Measurements from ENCODE around the gene HIF3A.

The HIF3A gene

DNA sequence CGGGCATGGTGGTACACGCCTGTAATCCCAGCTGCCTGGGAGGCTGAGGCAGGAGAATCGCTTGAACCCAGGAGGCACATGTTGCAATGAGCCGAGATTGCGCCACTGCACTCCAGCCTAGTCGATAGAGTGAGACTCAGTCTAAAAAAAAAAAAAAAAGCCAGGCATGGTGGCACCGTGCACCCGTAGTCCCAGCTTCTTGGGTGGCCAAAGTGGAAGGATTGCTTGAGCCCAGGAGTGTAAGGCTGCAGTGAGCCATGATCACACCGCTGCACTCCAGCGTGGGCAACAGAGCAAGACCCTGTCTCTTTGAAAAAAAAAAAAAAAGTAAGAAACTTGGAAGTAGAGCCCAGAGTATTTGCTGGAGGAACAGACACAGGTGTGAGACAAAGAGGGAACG is 88.8 kb downstream of the HIF3A start:
- DNase-seq, result no peak

DNA sequence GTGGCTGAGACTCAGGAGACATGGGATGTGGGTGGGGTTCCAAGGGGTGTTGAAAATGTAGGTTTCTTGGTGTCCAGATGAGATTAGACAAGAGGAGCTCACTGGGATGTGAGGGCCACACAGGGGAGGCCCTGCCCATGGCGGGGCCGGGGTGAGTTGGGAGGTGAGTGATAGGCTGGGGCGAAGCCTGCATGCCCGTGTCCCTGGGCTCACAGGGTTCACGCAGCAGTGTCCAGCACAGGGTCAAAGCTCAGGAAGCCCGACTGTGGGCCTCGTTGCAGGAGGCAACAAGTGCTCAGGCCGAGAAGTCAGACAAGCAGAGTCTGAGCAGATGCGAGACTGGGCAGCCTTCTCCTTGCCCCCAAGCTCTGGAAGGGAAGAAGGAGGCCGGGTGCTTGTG is 89.3 kb downstream of the HIF3A start:
- DNase-seq, result peak; percentile 35

DNA sequence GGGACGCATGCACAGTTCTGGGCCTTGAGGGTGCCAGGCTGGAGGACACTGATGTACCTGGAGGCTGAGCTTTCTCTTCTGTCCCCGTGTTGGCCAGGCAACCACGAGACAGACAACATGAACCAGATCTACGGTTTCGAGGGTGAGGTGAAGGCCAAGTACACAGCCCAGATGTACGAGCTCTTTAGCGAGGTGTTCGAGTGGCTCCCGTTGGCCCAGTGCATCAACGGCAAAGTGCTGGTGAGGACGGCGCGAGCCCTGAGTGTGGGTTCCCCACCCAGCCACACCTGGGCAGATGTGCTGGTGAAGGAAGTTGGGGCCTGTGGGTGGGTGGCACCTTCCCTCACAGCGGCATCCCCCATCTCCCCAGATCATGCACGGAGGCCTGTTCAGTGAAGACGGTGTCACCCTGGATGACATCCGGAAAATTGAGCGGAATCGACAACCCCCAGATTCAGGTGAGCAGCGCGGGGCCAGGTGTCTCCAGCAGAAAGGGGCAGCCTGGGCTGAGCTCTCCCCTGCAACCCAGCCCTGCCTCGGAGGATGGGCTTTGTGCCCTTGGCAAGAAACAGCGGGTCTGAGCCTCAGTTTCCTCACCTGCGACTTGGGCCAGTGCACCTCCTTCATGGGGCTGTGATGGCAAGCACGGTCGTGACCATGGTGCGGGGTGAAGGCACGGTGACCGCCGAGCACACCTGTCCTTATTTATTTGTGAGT is 90.3 kb downstream of the HIF3A start:
- peak; percentile 43 for DNase-seq

DNA sequence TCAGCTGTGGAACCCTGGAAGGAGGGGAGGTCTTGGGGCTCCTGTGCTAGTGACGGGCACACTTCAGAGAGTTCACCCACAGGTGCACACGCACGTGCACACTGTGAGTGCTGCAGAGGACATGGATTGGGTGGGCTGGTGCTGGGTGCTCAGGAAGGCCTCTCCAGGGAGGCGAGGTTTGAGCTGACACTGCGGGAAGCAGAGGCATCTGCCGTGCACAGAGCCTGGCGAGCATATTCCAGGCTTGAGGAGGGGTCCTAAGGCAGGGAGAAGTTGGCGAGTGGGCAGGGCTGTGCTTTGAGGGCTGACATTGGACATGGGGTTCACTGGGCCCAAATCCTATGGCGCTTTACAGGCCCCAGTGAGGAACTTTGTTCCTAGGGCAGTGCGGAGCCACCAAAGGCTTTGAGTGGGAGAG is 90.9 kb downstream of the HIF3A start:
- peak; percentile 26 for DNase-seq

DNA sequence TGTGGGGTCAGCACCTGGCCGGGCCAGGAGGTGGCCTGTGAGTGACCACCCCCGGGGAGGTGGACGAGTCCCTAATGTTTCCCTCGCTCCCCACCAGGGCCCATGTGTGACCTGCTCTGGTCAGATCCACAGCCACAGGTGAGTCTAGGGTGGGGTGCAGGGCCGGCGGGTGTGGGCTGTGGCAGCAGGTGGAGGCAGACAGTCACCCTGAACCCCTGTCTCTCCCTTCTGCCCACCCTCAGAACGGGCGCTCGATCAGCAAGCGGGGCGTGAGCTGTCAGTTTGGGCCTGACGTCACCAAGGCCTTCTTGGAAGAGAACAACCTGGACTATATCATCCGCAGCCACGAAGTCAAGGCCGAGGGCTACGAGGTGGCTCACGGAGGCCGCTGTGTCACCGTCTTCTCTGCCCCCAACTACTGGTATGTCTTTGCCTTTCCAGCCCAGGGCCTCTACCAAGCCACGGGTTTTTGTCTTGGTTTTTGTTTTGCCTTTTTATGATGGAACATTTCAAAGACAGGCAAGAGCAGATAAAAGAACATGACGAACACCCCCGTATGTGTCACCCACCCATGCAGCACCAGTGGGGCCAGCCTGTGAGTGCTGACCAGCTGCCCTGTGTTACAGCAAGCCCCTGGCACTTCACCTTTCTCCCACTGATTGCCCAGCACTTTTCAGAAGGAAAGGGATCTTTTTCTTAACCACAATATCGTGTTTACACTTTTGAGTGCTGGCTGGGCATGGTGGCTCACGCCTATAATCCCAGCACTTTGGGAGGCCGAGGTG is 91.7 kb downstream of the HIF3A start:
- peak; percentile 47 for DNase-seq

DNA sequence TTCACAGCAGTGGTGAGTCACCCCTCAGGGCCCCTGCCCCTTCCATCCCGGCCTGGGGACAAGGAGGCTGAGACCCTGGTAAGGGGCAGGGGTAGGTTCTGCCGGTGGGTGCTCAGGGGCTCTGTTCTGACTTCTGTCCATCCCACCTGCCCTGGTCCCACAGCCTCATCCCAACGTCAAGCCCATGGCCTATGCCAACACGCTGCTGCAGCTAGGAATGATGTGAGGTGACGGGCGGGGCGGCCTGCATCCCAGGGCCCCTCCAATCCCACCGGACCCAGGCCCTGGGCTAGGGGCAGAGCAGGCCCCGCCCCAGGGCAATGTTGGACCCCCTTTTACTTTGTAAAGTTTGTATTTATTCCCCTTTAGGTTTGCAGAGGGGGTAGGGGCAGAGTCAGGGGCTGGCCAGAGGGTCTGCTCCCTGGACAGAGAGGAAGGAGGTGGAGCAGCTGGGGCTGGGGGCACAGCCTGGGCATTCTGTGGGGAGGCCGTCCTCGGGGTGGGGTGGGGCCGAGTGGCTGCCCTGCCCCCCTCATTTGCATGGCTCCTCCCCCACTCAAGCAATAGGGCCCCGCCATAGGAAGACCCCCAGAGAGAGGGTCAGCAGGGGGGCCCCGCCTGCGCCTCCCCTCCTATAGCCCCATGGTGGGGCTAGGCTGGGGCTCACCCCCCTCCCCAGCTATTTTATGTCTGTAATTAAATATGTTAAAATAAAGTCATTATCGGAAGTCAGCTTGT is 93.4 kb downstream of the HIF3A start:
- DNase-seq, result no peak

DNA sequence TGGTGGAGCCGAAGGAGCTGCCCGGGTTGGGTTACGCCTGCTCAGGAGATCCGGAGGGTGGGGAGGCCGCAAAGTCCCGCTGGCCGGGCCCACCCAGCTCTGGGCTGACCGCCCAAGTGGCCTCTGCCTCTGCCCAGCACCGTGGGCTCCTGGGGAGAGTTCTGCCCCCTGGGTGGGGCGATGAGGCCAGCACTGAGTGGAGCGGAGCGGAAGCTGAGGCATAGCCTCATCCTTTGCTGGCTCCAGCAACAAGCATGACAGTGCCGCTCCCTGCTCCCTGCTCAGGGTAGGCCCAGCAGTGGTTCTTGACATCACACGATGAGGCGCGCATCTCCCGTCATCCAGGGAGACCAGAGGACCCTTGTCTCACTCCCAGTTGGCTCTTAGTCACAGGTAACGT is 94.0 kb downstream of the HIF3A start:
- DNase-seq, result no peak

DNA sequence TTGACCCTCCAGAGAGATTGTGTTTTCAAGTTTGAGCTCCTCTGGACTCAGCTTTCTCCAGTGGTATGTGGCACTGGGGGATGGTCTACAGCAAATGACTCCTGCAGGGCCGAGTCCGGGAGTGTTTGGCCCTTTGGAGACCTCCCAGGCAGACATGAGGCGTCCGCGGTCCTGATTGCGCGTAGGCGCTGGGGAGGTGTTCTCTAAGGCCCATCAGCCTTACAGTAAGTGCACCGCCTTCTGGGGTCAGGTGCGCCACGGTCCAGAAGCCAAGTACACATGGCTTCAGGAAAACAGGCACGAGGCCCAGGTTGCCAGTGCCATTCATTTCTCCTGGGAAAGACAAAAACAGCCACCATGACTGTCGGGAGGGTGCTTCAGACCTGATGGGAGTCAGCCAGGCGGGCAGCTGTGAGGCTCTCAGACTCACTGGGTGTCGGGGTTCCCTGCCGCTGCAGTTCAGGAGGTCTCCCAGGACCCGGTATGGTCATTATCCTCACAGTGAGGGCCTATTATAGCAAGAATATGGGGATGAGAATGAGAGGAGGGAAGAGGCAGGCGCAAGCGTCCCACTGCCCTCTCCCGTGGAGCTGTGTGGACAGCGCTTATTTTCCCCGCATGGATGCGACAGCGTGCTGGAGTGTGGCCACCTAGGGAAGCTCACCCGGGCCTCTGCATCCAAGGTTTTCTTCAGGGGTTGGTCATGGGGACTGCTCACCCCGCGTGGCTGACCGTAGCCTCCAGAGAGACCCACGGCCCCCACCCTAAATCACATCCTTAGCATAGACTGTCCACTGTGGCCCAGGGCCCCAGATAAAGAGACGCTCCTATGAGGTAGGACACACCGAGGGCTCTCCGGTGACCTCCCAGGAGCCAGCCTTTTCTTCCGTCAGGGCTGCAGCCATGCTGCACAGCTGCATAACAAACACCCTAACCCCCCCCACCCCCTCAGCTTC is 94.7 kb downstream of the HIF3A start:
- no peak for DNase-seq

DNA sequence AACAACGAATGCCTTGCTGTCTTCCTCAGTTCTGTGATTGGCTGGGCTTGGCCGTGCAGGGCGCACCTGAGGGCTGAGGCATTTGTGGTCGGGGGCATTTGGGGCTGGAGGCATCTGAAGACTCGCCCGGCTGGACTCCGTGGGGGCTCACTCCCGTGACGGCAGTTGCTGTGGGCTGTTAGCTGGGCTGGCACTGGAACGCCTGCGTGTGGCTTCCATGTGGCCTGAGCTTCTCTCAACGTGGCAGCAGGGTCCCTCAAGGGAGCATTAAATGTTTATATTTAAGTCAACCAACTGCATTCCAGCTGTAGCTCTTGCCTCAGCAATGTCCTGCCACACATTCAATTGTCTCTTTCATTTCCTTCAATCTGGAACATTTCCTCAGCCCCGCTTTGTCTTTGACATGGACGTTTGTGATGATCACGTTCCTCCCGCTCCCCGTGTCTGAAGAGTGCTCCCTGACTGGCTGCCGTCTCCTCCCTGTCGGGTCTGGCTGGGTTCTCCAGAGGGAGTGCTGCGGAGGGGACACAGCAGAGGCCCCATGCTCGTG is 95.5 kb downstream of the HIF3A start:
- DNase-seq, result no peak

DNA sequence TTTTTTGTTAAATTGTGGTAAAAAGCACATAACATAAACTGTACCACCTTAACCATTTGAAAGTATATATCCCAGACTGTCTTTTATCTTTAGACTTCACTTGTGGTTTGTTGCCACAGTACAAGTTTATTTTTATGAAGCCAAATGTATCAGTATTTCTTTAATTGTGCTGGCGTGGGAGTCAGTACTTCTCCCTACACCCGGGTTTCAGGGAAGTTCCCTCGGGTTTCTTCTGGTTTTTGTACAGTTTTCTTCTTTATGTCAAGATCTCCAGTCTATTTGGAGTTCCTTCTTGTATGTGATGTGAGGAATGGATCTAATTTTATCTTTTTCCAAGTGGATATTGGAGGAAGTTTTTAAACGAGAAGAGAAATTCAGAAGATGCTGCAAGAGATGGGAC is 96.0 kb downstream of the HIF3A start:
- no peak for DNase-seq
